GM21526 (cell line): ENCODE results near the gene HDAC11.
"Not testable (repeated sequence)": the region's sequence is repeated elsewhere in the genome, so short reads cannot be mapped to it uniquely, and the experiment has no call there.

Experiments used
- ATAC-seq: cut with Tn5 transposase; IDR thresholded peaks from one replicate; pipeline ENCODE4 v1.9.1; 2021; ENCODE audit warnings: moderate library complexity; ENCODE audit not compliant: unreplicated experiment, low FRiP score

HDAC11 gene, protein sequence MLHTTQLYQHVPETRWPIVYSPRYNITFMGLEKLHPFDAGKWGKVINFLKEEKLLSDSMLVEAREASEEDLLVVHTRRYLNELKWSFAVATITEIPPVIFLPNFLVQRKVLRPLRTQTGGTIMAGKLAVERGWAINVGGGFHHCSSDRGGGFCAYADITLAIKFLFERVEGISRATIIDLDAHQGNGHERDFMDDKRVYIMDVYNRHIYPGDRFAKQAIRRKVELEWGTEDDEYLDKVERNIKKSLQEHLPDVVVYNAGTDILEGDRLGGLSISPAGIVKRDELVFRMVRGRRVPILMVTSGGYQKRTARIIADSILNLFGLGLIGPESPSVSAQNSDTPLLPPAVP

GRCh38 chr3:13479582-13480339 lies at the start of gene HDAC11:
TSS of gene HDAC11 (plus strand) at chr3:13480306. CDS start at chr3:13480348, 42 bp downstream.
- ATAC-seq: peak; percentile 95

- ATAC-seq: not testable (repeated sequence)
Observed at GRCh38 chr3:13430411-13430875, 49.7 kb upstream of the HDAC11 start.

- no peak for ATAC-seq
Observed at GRCh38 chr3:13432093-13432492, 48.0 kb upstream of the HDAC11 start.

DNA sequence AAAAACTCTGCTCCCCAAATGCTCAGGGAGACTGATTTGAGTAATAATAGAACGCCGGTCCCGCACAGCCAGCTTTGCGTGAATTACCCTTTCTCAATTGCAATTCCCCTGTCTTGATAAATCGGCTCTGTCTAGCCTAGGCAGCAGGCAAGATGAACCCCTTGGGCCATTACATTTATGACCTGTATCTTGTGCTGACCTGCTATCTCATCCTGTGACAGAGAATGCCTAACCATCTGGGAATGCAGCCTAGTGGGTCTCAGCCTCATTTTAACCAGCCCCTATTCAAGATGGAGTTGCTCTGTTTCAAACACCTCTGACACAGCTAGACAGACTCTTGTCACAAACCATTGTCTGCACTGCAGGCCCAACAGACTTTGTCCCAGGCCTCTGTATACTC lies 46.2 kb upstream of the HDAC11 start:
- ATAC-seq: no peak

DNA sequence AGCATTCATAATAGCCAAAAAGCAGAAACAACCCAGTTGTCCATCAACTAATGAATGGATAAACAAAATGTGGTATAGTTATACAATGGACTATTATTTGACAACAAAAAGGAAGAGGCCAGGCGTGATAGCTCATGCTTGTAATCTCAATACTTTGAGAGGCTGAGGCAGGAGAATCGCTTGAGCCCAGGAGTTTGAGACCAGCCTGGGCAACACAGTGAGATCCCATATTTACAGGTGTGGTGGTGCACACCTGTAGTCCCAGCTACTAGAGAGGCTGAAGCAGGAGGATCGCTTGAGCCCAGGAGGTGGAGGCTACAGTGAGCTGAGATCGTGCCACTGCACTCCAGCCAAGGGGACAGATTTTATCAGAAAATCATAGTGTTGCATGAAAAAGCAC lies 43.9 kb upstream of the HDAC11 start:
- not testable (repeated sequence) for ATAC-seq

- no peak for ATAC-seq
Observed at GRCh38 chr3:13440204-13440817, 39.8 kb upstream of the HDAC11 start.

DNA sequence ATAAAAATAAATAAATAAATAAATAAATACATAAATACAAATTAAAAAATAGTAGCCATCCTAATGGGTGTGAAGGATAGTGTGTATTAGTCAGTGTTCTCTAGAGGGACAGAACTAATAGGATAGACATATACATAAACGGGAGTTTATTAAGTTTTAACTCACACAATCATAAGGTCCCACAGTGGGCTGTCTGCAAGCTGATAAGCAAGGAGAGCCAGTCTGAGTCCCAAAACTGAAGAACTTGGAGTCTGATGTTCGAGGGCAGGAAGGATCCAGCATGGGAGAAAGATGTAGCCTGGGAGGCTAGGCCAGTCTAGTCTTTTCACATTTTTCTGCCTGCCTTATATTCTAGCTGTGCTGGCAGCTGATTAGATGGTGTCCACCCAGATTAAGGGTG lies 37.2 kb upstream of the HDAC11 start:
- ATAC-seq: not testable (repeated sequence)

DNA sequence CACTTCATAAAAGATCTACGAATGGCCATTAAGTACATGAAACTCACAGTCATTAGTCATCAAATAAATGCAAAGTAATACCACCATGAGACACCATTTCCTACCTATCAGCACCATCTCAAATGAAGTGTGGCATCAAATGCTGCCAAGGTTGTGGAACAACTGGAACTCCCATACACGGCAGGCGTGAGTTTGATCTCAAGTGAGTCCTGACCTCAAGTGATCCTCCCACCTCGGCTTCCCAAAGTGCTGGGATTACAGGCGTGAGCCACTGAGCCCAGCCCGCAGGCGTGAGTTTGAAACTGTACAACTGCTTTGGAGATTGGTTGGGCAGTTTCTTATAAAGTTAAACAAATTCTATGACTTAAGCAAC lies 28.8 kb upstream of the HDAC11 start:
- ATAC-seq: peak; percentile 8

DNA sequence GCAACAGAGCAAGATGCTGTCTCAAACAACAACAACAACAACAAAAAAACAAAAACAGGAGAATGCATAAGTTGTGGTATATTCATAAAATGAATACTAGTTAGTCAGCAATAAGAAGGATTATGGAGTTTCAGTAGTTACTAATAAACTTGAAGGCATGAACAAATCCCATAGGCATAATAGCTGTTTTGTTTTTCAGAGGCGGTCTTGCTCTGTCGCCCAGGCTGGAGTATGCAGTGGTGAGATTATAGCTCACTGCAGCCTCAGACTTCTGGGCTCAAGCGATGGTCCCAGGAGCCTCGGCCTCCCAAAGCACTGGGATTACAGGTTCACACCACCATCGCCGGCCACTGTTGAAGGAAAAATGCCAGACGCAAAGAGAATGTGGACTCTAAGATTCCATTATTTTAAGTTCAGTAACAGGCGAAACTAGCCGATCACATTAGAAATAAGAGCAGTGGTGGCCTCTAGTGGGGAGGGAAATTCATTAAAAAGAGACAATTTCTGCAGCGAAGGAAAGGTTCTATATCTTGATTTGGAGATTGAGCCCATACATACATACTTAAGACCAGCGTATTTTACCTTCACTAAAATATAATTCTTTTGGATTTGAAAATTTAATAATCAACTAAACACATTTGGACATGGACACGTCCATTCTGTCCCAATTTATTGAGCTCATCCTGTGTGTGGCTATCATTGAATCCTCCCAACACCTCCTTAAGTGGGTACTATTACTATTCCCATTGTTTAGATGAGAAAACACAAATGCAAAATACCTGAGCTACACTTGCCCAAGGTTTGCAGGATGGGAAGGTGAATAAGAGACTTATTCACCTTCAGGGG lies 27.4 kb upstream of the HDAC11 start:
- no peak for ATAC-seq

GRCh38 chr3:13455644-13456043 lies 24.5 kb upstream of the HDAC11 start:
- no peak for ATAC-seq

- ATAC-seq: no peak
Observed at GRCh38 chr3:13457593-13457992, 22.5 kb upstream of the HDAC11 start.

- ATAC-seq: no peak
Observed at GRCh38 chr3:13459605-13460340, 20.3 kb upstream of the HDAC11 start.

DNA sequence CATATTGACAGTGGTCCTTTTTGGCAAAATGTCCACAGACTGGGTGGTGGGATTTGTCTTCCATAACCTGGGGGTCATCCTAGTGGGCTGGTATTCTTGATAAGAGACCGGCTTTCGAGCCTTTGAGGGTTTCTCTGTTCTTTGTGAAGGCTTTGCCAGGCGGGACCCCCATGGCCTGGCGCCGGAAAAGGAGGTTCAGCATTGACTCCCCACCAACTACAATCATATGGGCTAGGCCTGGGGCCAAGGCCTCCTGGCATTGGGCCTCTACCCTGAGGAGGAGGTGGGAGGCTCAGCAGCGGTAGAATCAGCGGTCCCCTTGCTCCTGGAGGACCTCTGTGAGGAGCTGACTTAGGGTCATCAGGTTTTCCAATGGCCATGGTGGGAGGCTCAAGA lies 19.8 kb upstream of the HDAC11 start:
- ATAC-seq: no peak

- ATAC-seq: peak; percentile 58
Observed at GRCh38 chr3:13461169-13462124, 18.7 kb upstream of the HDAC11 start.

DNA sequence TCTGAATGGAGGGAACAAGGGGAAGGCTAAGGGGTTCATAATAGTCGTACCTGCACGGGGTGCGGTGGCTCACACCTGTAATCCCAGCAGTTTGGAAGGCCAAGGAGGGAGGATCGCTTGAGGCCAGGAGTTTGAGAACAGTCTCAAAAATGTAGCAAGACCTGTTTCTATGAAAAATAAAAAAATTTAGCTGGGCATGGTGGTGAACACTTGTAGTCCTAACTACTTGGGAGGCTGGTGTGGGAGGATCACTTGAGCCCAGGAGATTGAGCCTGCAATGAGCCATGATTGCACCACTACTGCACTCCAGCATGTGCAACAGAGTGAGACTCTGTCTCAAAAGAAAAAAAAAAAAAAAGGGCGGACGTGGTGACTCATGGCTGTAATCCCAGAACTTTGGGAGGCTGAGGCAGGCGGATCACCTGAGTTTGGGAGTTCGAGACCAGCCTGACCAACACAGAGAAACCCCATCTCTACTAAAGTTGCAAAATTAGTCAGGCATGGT lies 17.9 kb upstream of the HDAC11 start:
- ATAC-seq: no peak

GRCh38 chr3:13462822-13463221 lies 17.3 kb upstream of the HDAC11 start:
- ATAC-seq: no peak

- no peak for ATAC-seq
Observed at GRCh38 chr3:13463618-13464400, 16.3 kb upstream of the HDAC11 start.
